GM19240 (cell line): ENCODE results near the gene COLEC11.
"Not testable (repeated sequence)": the region's sequence is repeated elsewhere in the genome, so short reads cannot be mapped to it uniquely, and the experiment has no call there.

Experiments
- DNase-seq: peaks from one replicate; pipeline ENCODE4 v3.0.0; 2011; ENCODE audit warnings: low spot score; ENCODE audit not compliant: insufficient read length

COLEC11 gene

GRCh38 chr2:3651691-3652648 is 57.1 kb downstream of the COLEC11 start:
- DNase-seq, result peak; percentile 96

GRCh38 chr2:3652896-3653625 is 58.1 kb downstream of the COLEC11 start:
- DNase-seq, result no peak

- no peak for DNase-seq
Observed at GRCh38 chr2:3654011-3654410, 59.1 kb downstream of the COLEC11 start.

- no peak for DNase-seq
Observed at GRCh38 chr2:3654531-3655225, 59.8 kb downstream of the COLEC11 start.

GRCh38 chr2:3655871-3656761 is 61.2 kb downstream of the COLEC11 start:
- no peak for DNase-seq

GRCh38 chr2:3656762-3657721 is 62.1 kb downstream of the COLEC11 start:
- no peak for DNase-seq

- no peak for DNase-seq
Observed at GRCh38 chr2:3657881-3658280, 63.0 kb downstream of the COLEC11 start, which contains the start of gene ALLC. ALLC (plus strand) TSS chr2:3658200; CDS start chr2:3671158, 12,958 bp downstream.

- DNase-seq, result no peak
Observed at GRCh38 chr2:3659447-3660432, 64.8 kb downstream of the COLEC11 start.

- not testable (repeated sequence) for DNase-seq
Observed at GRCh38 chr2:3660640-3661039, 65.7 kb downstream of the COLEC11 start.

- DNase-seq, result no peak
Observed at GRCh38 chr2:3661149-3661660, 66.3 kb downstream of the COLEC11 start.

- DNase-seq, result no peak
Observed at GRCh38 chr2:3662239-3662638, 67.3 kb downstream of the COLEC11 start.

GRCh38 chr2:3664118-3664517 is 69.2 kb downstream of the COLEC11 start:
- DNase-seq, result no peak

- DNase-seq, result no peak
Observed at GRCh38 chr2:3664925-3665324, 70.0 kb downstream of the COLEC11 start.

- DNase-seq, result no peak
Observed at GRCh38 chr2:3665886-3666612, 71.1 kb downstream of the COLEC11 start.

GRCh38 chr2:3666613-3666975 is 71.7 kb downstream of the COLEC11 start:
- DNase-seq, result no peak

- DNase-seq, result no peak
Observed at GRCh38 chr2:3667151-3667631, 72.3 kb downstream of the COLEC11 start.

- no peak for DNase-seq
Observed at GRCh38 chr2:3669656-3670055, 74.7 kb downstream of the COLEC11 start.
